Fibroblast of lung (primary cell): Measurements from ENCODE around the gene USF1.

Source experiments
- CTCF ChIP-seq, 2 donors: IDR thresholded peaks in 1 of 2; conservative IDR thresholded peaks in 1 of 2; 1 replicate in 1 of 2; 2 replicates in 1 of 2; pipeline ENCODE4 v1.5.1; 2011 to 2012; ENCODE audit warnings: low read length in 2 of 2, control low read depth in 1 of 2, inconsistent platforms in 1 of 2, low read depth in 1 of 2, mild to moderate bottlenecking in 1 of 2
- EZH2 ChIP-seq: IDR thresholded peaks from 2 replicates; pipeline ENCODE4 v1.5.1; 2012; ENCODE audit warnings: low read length, control low read depth, mild to moderate bottlenecking; ENCODE audit errors: missing control alignments

- TF ChIP-seq CTCF (conservative IDR thresholded peaks at IDR 0.05 in 1 of 2, IDR thresholded peaks at IDR 0.05 in 1 of 2; ENCODE audit: low read depth in 1 of 2, low read length in 2 of 2) (no peak), EZH2 (no peak)
Measured at GRCh38 chr1:161070761-161071160, 25.0 kb upstream of the USF1 start.
